ENCODE results near the gene OR51B2. TPM values are rescaled to one million over a fixed set of nuclear protein-coding genes. Genes with fewer than 3 reads are reported as not detected.
"Not testable (repeated sequence)": the region's sequence is repeated elsewhere in the genome, so short reads cannot be mapped to it uniquely, and the experiment has no call there.

The OR51B2 gene
- total RNA-seq, 1 donor from 2014 or later = not detected

- no peak overlapping the region for H3K4me3 Mint-ChIP-seq (ENCODE audit: low read depth)
Observed at GRCh38 chr11:5348551-5349194, 24.6 kb upstream of the OR51B2 start.

GRCh38 chr11:5345831-5346230 is 21.7 kb upstream of the OR51B2 start:
- no peak for TF ChIP-seq CTCF (IDR thresholded peaks at IDR 0.05; ENCODE audit: unreplicated experiment)
- no peaks in the 10 kb centered on the region for H3K4me1 Mint-ChIP-seq (ENCODE audit: low read depth)

More at GRCh38 chr11:5348551-5349194, 24.6 kb upstream of the OR51B2 start:
- Mint-ChIP-seq H3K36me3 (ENCODE audit: insufficient read depth) (no peaks in the 10 kb centered on the region), H3K27ac (no peak overlapping the region), H3K27me3 (peaks cover 6% of the 10 kb centered on the region), H3K4me1 (ENCODE audit: low read depth) (no peaks in the 10 kb centered on the region), H3K9me3 (ENCODE audit: low read depth) (no peaks in the 10 kb centered on the region)
- no peak for DNase-seq (ENCODE audit: low spot score, unreplicated experiment)
- no peak for TF ChIP-seq CTCF (IDR thresholded peaks at IDR 0.05; ENCODE audit: unreplicated experiment)

GRCh38 chr11:5343474-5344335 is 19.6 kb upstream of the OR51B2 start, which contains the start of gene OR51B5:
TSS of gene OR51B5 (minus strand) at chr11:5343524. CDS start at chr11:5343524, 0 bp downstream.
- no peaks in the 10 kb centered on the region for H3K4me1 Mint-ChIP-seq (ENCODE audit: low read depth)
- no peak for DNase-seq (ENCODE audit: low spot score, unreplicated experiment)
- H3K27ac Mint-ChIP-seq = no peak within 1 kb of the TSS
- peaks cover 5% of the 10 kb centered on the region for H3K27me3 Mint-ChIP-seq
- no peaks in the 10 kb centered on the region for H3K9me3 Mint-ChIP-seq (ENCODE audit: low read depth)
- no peak within 1 kb of the TSS for H3K4me3 Mint-ChIP-seq (ENCODE audit: low read depth)
- TF ChIP-seq CTCF (IDR thresholded peaks at IDR 0.05; ENCODE audit: unreplicated experiment) = no peak
- no peaks in the 10 kb centered on the region for H3K36me3 Mint-ChIP-seq (ENCODE audit: insufficient read depth)

More at GRCh38 chr11:5345831-5346230, 21.7 kb upstream of the OR51B2 start:
- Mint-ChIP-seq H3K9me3 (ENCODE audit: low read depth) (no peaks in the 10 kb centered on the region), H3K36me3 (ENCODE audit: insufficient read depth) (no peaks in the 10 kb centered on the region), H3K27ac (no peak overlapping the region), H3K4me3 (ENCODE audit: low read depth) (no peak overlapping the region), H3K27me3 (peaks cover 6% of the 10 kb centered on the region)
- DNase-seq (ENCODE audit: low spot score, unreplicated experiment) = no peak

GRCh38 chr11:5339771-5340322 is 15.8 kb upstream of the OR51B2 start:
- H3K4me1 Mint-ChIP-seq (ENCODE audit: low read depth) = no peaks in the 10 kb centered on the region
- no peaks in the 10 kb centered on the region for H3K36me3 Mint-ChIP-seq (ENCODE audit: insufficient read depth)
- no peak for TF ChIP-seq CTCF (IDR thresholded peaks at IDR 0.05; ENCODE audit: unreplicated experiment)
- H3K9me3 Mint-ChIP-seq (ENCODE audit: low read depth) = no peaks in the 10 kb centered on the region
- H3K27ac Mint-ChIP-seq = no peak overlapping the region
- no peak for DNase-seq (ENCODE audit: low spot score, unreplicated experiment)
- no peak overlapping the region for H3K4me3 Mint-ChIP-seq (ENCODE audit: low read depth)
- H3K27me3 Mint-ChIP-seq = no peaks in the 10 kb centered on the region

- not testable (repeated sequence) for DNase-seq (ENCODE audit: low spot score, unreplicated experiment); H3K27me3 Mint-ChIP-seq; H3K36me3 Mint-ChIP-seq (ENCODE audit: insufficient read depth); H3K4me1 Mint-ChIP-seq (ENCODE audit: low read depth); H3K4me3 Mint-ChIP-seq (ENCODE audit: low read depth); H3K9me3 Mint-ChIP-seq (ENCODE audit: low read depth); H3K27ac Mint-ChIP-seq
Observed at GRCh38 chr11:5337253-5337652, 13.2 kb upstream of the OR51B2 start.

All from progenitor cell of endocrine pancreas (in vitro differentiated cells).